Measurements from ENCODE around the gene ST7.

DNA sequence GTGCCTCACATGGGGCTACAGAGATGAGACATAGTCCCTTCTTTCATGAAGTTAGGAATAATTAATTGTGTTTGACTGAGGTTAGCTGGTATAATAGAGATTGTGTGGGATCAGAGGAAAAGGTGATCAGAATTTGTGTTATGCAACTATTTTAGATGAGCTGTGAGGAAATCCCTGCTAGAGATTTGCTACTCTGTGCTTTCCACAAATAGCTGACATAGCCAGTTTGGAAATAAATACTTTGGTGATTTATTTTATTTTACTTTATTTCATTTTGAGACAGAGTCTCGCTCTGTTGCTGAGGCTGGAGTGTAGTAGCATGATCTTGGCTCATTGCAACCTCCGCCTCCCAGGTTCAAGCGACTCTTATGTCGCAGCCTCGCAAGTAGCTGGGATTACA is 32.3 kb downstream of the ST7 start:
- TF ChIP-seq CTCF (conservative IDR thresholded peaks at IDR 0.05 in 1 of 2, IDR thresholded peaks at IDR 0.05 in 1 of 2; ENCODE audit: extremely low read depth in 1 of 2, insufficient read depth in 1 of 2, low read depth in 1 of 2, low read length in 2 of 2) (no peak), EZH2 (IDR thresholded peaks at IDR 0.05; ENCODE audit: borderline replicate concordance, low read length) (no peak)

All from mammary epithelial cell (primary cell).